Thyroid gland (tissue), 4 donors: ENCODE measurements around the gene ZNF48. TPM values are rescaled to one million over a fixed set of nuclear protein-coding genes. Genes with fewer than 3 reads are reported as not detected.

Source experiments
- DNase-seq, 2 donors: peaks; one replicate each; pipeline ENCODE4 v3.0.0-alpha.2; 2019
- H3K27ac ChIP-seq, 3 donors: fragments of 200-600 bp; sonication (generic); 1 replicate in 2 of 3; 2 replicates in 1 of 3; pipeline ENCODE4 v1.5.1; 2016 to 2019; ENCODE audit warnings: mild to moderate bottlenecking in 1 of 3, moderate library complexity in 1 of 3
- H3K27me3 ChIP-seq: fragments of 200-600 bp; sonication (generic); one replicate; pipeline ENCODE4 v1.5.1; 2019
- H3K36me3 ChIP-seq, 2 donors: fragments of 200-600 bp; sonication (generic); one replicate each; pipeline ENCODE4 v1.5.1; 2016 to 2019
- H3K4me1 ChIP-seq, 2 donors: fragments of 200-600 bp; sonication (generic); one replicate each; pipeline ENCODE4 v1.5.1; 2017 to 2019
- H3K4me3 ChIP-seq, 3 donors: fragments of 200-600 bp; sonication (generic); replicated peaks in 1 of 3; 1 replicate in 2 of 3; 2 replicates in 1 of 3; pipeline ENCODE4 v1.5.1; 2016; ENCODE audit warnings: mild to moderate bottlenecking in 1 of 3
- H3K9me3 ChIP-seq: fragments of 200-600 bp; sonication (generic); one replicate; pipeline ENCODE4 v1.5.1; 2017
- POLR2A ChIP-seq, 2 donors: fragments of 450-650 bp; IDR thresholded peaks; one replicate each; pipeline ENCODE4 v1.6.1; 2017; ENCODE audit warnings: antibody characterized with exemption in 2 of 2, mild to moderate bottlenecking in 2 of 2, moderate library complexity in 1 of 2
- WGBS, 2 donors: methylation state at CpG; one replicate each; pipeline ENCODE4 v1.1.5; 2017; 5-methylcytosine and 5-hydroxymethylcytosine counted together
- intact Hi-C: fragments of 100-400 bp; cut with DNase I; formaldehyde crosslinking; loops from one replicate; pipeline ENCODE4 v1.15.1; 2023
- total RNA-seq, 4 donors: library from RNA; depleted of rRNA; stranded (reverse); fragments of >200 nt; gene quantifications; one replicate each; pipeline ENCODE4 v1.2.3, GENCODE V29; 2016
- TF ChIP-seq, protein P1 (sequence below), 6 experiments: fragments of 200-600 bp in 3 of 6; fragments of 450-650 bp in 3 of 6; sonication (generic) in 3 of 6; IDR thresholded peaks; one replicate each; pipeline ENCODE4 v1.5.1; 2016 to 2019; ENCODE audit warnings: antibody characterized with exemption in 6 of 6, mild to moderate bottlenecking in 2 of 6, inconsistent platforms in 1 of 6, moderate library complexity in 1 of 6

ZNF48 gene
- total RNA-seq, 4 donors from 2014 or later = 8.5 to 12.2 (median 9.4) TPM

DNA sequence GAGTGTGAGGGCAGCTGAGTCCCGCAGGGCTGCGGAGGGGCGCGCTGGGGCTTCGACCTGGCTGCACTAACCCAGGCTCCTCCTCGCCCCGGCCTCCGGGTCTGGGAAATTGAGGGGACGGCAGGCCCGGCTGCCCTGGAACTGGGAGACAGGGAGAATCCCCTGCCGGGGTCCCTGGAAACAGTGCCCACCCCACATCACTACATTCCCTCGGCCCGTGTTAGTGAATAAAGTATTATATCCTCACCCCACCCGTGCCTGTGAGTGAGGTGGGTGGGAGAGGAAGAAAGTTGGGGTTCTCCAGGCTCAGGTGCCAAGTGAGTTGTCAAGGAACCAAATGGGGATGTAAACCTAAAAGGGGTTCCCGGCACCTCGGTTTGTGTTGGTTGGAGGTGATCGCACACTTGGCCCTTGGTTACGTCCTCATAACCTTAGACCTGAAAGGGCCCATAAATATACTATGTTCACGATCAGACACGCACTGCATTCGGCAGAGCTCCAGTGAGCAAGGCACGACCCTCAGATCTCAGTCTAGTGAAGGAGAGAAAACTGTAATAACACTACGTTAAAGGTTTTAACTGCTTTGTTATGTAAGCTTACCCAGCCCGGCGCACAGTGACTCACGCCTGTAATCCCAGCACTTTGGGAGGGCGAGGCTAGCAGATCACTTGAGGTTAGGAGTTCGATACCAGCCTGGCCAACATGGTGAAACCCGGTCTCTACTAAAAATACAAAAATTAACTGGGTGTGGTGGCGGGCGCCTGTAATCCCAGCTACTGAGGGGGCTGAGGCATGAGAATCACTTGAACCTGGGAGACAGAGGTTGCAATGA lies 23.3 kb downstream of the ZNF48 start:
- 83 to 86% methylated on average over 20 of the region's 31 CpGs for WGBS, 2 donors
- peaks cover 4 to 5% of the 10 kb centered on the region in 2 donors for H3K4me1 ChIP-seq
- DNase-seq = no peak
- H3K4me3 ChIP-seq = peak overlapping the region in 2 of 3 donors; percentile 2 to 42
- peak overlapping the region; percentile 49 to 82 (median 69) for H3K27ac ChIP-seq
- no peaks in the 10 kb centered on the region for H3K27me3 ChIP-seq
- intact Hi-C loops = no loop called here
- no peaks in the 10 kb centered on the region for H3K9me3 ChIP-seq
- H3K36me3 ChIP-seq = peaks cover 1 to 5% of the 10 kb centered on the region in 2 donors
- TF ChIP-seq POLR2A (IDR thresholded peaks at IDR 0.05) = no peak
- TF ChIP-seq, protein P1, sequence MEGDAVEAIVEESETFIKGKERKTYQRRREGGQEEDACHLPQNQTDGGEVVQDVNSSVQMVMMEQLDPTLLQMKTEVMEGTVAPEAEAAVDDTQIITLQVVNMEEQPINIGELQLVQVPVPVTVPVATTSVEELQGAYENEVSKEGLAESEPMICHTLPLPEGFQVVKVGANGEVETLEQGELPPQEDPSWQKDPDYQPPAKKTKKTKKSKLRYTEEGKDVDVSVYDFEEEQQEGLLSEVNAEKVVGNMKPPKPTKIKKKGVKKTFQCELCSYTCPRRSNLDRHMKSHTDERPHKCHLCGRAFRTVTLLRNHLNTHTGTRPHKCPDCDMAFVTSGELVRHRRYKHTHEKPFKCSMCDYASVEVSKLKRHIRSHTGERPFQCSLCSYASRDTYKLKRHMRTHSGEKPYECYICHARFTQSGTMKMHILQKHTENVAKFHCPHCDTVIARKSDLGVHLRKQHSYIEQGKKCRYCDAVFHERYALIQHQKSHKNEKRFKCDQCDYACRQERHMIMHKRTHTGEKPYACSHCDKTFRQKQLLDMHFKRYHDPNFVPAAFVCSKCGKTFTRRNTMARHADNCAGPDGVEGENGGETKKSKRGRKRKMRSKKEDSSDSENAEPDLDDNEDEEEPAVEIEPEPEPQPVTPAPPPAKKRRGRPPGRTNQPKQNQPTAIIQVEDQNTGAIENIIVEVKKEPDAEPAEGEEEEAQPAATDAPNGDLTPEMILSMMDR (IDR thresholded peaks at IDR 0.05) = no peak

DNA sequence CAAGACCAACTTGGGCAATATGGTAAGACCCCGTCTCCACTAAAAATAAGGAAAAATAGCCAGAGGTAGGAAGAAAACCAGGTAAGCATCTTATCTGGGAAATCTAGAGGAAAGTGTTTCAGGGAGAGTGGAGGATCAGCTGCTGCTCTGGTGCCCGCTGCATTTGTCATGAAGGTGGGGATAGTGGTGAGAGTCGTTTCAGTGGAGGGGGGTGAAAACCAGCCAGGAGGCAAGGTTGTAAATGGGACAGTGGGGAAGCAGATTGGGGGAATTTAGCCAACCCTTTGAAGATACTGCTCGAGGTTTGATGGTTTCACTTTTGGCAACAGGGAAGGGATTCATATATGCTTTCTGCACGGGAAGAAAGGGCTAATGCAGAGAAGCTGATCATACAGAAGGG lies 25.8 kb downstream of the ZNF48 start:
- Histone ChIP-seq H3K4me3 (no peak overlapping the region), H3K9me3 (no peaks in the 10 kb centered on the region), H3K36me3 (peaks cover 6 to 7% of the 10 kb centered on the region in 2 donors), H3K27me3 (no peaks in the 10 kb centered on the region), H3K27ac (no peak overlapping the region), H3K4me1 (peaks cover 4 to 14% of the 10 kb centered on the region in 2 donors)
- WGBS, 2 donors = 86 to 90% methylated on average over 5 of the region's 5 CpGs
- no peak for TF ChIP-seq POLR2A (IDR thresholded peaks at IDR 0.05)
- TF ChIP-seq, protein P1 (IDR thresholded peaks at IDR 0.05) = no peak
- no peak for DNase-seq
- intact Hi-C loops = loop anchor here (10.0 kb wide), 1 partner anchor 336 kb away; no protein-coding TSS in a partner anchor

DNA sequence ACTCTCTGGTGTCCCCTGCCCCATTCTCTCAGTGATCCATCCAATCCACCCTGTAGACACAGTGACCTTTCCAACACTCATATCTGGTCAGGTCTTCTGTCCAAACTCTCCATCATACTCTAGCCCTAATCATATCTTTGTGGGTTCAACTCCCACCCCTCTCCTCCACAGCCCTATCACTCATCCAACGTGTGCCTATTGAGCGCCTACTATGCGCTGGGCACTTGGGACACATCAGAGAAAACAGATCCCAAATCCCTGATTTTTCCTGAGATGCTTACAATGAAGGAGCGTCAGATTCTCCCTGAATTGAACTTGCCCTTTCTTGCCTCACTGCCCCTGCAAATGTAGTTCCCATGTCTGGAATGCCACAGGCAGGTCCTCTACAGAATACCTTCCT lies 32.8 kb downstream of the ZNF48 start:
- Histone ChIP-seq H3K4me3 (no peak overlapping the region), H3K9me3 (no peaks in the 10 kb centered on the region), H3K4me1 (peaks cover 10 to 22% of the 10 kb centered on the region in 2 donors), H3K27ac (no peak overlapping the region), H3K27me3 (no peaks in the 10 kb centered on the region), H3K36me3 (peaks cover 3 to 6% of the 10 kb centered on the region in 2 donors)
- DNase-seq = no peak
- TF ChIP-seq, protein P1 (IDR thresholded peaks at IDR 0.05) = no peak
- TF ChIP-seq POLR2A (IDR thresholded peaks at IDR 0.05) = no peak
- WGBS, 2 donors = 93 to 98% methylated on average over 4 of the region's 4 CpGs
- intact Hi-C loops = loop anchor here (10.0 kb wide), 1 partner anchor 343 kb away; no protein-coding TSS in a partner anchor

DNA sequence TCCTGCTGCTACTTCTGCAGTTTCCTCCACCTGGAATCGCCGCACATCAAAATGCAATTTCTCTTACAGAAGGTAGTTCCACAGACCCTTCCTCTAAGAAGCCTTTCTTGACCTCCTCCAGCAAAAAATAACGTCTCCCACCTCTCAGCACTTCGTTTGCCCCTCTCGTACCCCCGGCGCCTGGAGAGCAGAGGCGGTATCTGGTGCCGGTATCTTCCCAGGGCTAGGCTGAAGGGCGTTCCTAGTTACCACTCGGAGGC lies 34.1 kb downstream of the ZNF48 start:
- Histone ChIP-seq H3K4me3 (peak overlapping the region; percentile 19 to 68 (median 24)), H3K27me3 (no peaks in the 10 kb centered on the region), H3K4me1 (peaks cover 10 to 22% of the 10 kb centered on the region in 2 donors), H3K27ac (peak overlapping the region in 2 of 3 donors; percentile 15 to 76), H3K9me3 (no peaks in the 10 kb centered on the region), H3K36me3 (no peaks in the 10 kb centered on the region)
- no peak for TF ChIP-seq POLR2A (IDR thresholded peaks at IDR 0.05)
- TF ChIP-seq, protein P1 (IDR thresholded peaks at IDR 0.05) = no peak
- 3 to 7% methylated on average over 9 to 11 of the region's 11 CpGs for WGBS, 2 donors
- intact Hi-C loops = loop anchor here (10.0 kb wide), 1 partner anchor 345 kb away; no protein-coding TSS in a partner anchor
- no peak for DNase-seq
